ENCODE results near the gene DPP6.

GRCh38 chr7:154861589-154861988 is 809.4 kb downstream of the DPP6 start:
- no peak for TF ChIP-seq POLR2AphosphoS5 (IDR thresholded peaks at IDR 0.05; ENCODE audit: low read depth, low read length)
- TF ChIP-seq, protein P1, sequence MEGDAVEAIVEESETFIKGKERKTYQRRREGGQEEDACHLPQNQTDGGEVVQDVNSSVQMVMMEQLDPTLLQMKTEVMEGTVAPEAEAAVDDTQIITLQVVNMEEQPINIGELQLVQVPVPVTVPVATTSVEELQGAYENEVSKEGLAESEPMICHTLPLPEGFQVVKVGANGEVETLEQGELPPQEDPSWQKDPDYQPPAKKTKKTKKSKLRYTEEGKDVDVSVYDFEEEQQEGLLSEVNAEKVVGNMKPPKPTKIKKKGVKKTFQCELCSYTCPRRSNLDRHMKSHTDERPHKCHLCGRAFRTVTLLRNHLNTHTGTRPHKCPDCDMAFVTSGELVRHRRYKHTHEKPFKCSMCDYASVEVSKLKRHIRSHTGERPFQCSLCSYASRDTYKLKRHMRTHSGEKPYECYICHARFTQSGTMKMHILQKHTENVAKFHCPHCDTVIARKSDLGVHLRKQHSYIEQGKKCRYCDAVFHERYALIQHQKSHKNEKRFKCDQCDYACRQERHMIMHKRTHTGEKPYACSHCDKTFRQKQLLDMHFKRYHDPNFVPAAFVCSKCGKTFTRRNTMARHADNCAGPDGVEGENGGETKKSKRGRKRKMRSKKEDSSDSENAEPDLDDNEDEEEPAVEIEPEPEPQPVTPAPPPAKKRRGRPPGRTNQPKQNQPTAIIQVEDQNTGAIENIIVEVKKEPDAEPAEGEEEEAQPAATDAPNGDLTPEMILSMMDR (IDR thresholded peaks at IDR 0.05) = no peak
- TF ChIP-seq MXI1 (IDR thresholded peaks at IDR 0.05; ENCODE audit: low read depth, low read length) = no peak
